Adrenal gland (tissue), 12 donors: ENCODE measurements around the gene OR5K4. TPM values are rescaled to one million over a fixed set of nuclear protein-coding genes. Genes with fewer than 3 reads are reported as not detected.

Experiments
- DNase-seq, 7 donors: peaks; one replicate each; pipeline ENCODE4 v3.0.0-alpha.2; 2019 to 2020
- H3K27ac ChIP-seq, 5 donors: fragments of 200-600 bp; sonication (generic) in 4 of 5; 1 replicate in 3 of 5; 2 replicates in 2 of 5; pipeline versions ENCODE4 v1.5.1 to v1.8.0; 2016 to 2020; ENCODE audit warnings: mild to moderate bottlenecking in 1 of 5
- H3K27me3 ChIP-seq: fragments of 200-600 bp; 2 replicates; pipeline ENCODE4 v1.8.0; 2021
- H3K36me3 ChIP-seq, 2 donors: fragments of 200-600 bp; replicated peaks in 1 of 2; 1 replicate in 1 of 2; 2 replicates in 1 of 2; pipeline versions ENCODE4 v1.5.1 to v1.8.0; 2018 to 2022
- H3K4me1 ChIP-seq, 2 donors: fragments of 200-600 bp; replicated peaks in 1 of 2; 1 replicate in 1 of 2; 2 replicates in 1 of 2; pipeline versions ENCODE4 v1.5.1 to v1.8.0; 2018 to 2021
- H3K4me3 ChIP-seq, 4 donors: fragments of 200-600 bp; sonication (generic) in 3 of 4; one replicate each; pipeline ENCODE4 v1.5.1; 2016 to 2018
- H3K9me3 ChIP-seq, 3 donors: fragments of 200-600 bp; sonication (generic) in 1 of 3; replicated peaks in 1 of 3; 1 replicate in 2 of 3; 2 replicates in 1 of 3; pipeline versions ENCODE4 v1.5.1 to v1.8.0; 2016 to 2021
- CTCF ChIP-seq, 6 experiments: fragments of 450-650 bp in 4 of 6; fragments of 200-600 bp in 2 of 6; sonication (generic) in 1 of 6; IDR thresholded peaks; 1 replicate in 5 of 6; 2 replicates in 1 of 6; pipeline versions ENCODE4 v1.5.1 to v1.8.0; 2016 to 2021; ENCODE audit warnings: antibody characterized with exemption in 6 of 6, mild to moderate bottlenecking in 2 of 6, moderate library complexity in 1 of 6
- POLR2A ChIP-seq, 2 donors: fragments of 450-650 bp; IDR thresholded peaks; one replicate each; pipeline ENCODE4 v1.6.1; 2017; ENCODE audit warnings: antibody characterized with exemption in 2 of 2, mild to moderate bottlenecking in 2 of 2, moderate library complexity in 1 of 2
- WGBS, 4 donors: extraction: QIAGEN DNeasy Blood & Tissue Kit in 2 of 4; methylation state at CpG; one replicate each; pipeline versions ENCODE4 v1.1.5 to v1.1.7; 2013 to 2017; 5-methylcytosine and 5-hydroxymethylcytosine counted together
- intact Hi-C, 2 donors: fragments of 100-400 bp; cut with DNase I; formaldehyde crosslinking; loops; one replicate each; pipeline versions ENCODE4 v1.14.1 to v1.15.0; 2022 to 2023
- polyA plus RNA-seq, 3 donors: library from polyadenylated mRNA; stranded (reverse); fragments of 200-250 nt in 2 of 3; fragments of 350-450 nt in 1 of 3; fragmentation: Illumina TruSeq in 1 of 3; extraction: RNeasy Lipid Tissue Mini Kit (QIAGEN cat#74804) in 1 of 3; gene quantifications; one replicate each; pipeline ENCODE4 v1.2.3, GENCODE V29; 2013 to 2014
- total RNA-seq, 9 donors: library from RNA; depleted of rRNA in 4 of 9; stranded (reverse); fragments of >200 nt in 4 of 9; fragments of 120-200 nt in 1 of 9; fragmentation: NEBNext Ultra II Directional in 1 of 9; extraction: Animal tissue kit (Norgen Biotek cat#: 25700) in 1 of 9; gene quantifications; one replicate each; pipeline versions ENCODE4 v1.1.0 to v1.2.4, GENCODE V29; 2013 to 2023
- donor health status: healthy with polysubstance abuse.
- donor health status: Bipolar disorder and iron deficiency.
- donor health status: DM: yes; HTN: yes; CAD: no.
- donor health status: DM: no; HTN: no; CAD: no.
- donor health status: DM: no; HTN: no; CAD: no.
- donor health status: DM: yes; HTN: yes; CAD: no.

The OR5K4 gene
- total and polyA plus RNA-seq, 12 donors: not detected

- H3K9me3 ChIP-seq: no peaks in the 10 kb centered on the region
- no peaks in the 10 kb centered on the region for H3K36me3 ChIP-seq
- DNase-seq: no peak
- H3K4me1 ChIP-seq: no peaks in the 10 kb centered on the region
- intact Hi-C loops: loop anchor here (5.0 kb wide), 2 partner anchors 283 to 288 kb away; partner anchors contain the start of gene GABRR3 (in 1 of the 2)
- no peak overlapping the region for H3K27ac ChIP-seq
- no peak for TF ChIP-seq CTCF (IDR thresholded peaks at IDR 0.05)
- TF ChIP-seq POLR2A (IDR thresholded peaks at IDR 0.05): no peak
- no peak overlapping the region for H3K4me3 ChIP-seq
- peaks cover 12% of the 10 kb centered on the region for H3K27me3 ChIP-seq
- 64 to 78% (median 67%) methylated on average over 12 of the region's 12 CpGs for WGBS, 4 donors
These were observed 28.6 kb upstream of the OR5K4 start for GRCh38 chr3:98325055-98325454.

- DNase-seq: no peak
- Histone ChIP-seq H3K27ac (no peak overlapping the region), H3K27me3 (peaks cover 12% of the 10 kb centered on the region), H3K4me3 (no peak overlapping the region), H3K4me1 (no peaks in the 10 kb centered on the region), H3K36me3 (no peaks in the 10 kb centered on the region), H3K9me3 (no peaks in the 10 kb centered on the region)
- intact Hi-C loops: loop anchor here (5.0 kb wide), 2 partner anchors 284 to 289 kb away; partner anchors contain the start of gene GABRR3 (in 1 of the 2)
- TF ChIP-seq POLR2A (IDR thresholded peaks at IDR 0.05) (no peak), CTCF (IDR thresholded peaks at IDR 0.05) (no peak)
- 40 to 55% (median 48%) methylated on average over 2 of the region's 2 CpGs for WGBS, 4 donors
These were observed 27.4 kb upstream of the OR5K4 start for GRCh38 chr3:98326105-98326893.

GRCh38 chr3:98326945-98327344 lies 26.7 kb upstream of the OR5K4 start:
- peaks cover 12% of the 10 kb centered on the region for H3K27me3 ChIP-seq
- TF ChIP-seq CTCF (IDR thresholded peaks at IDR 0.05): no peak
- TF ChIP-seq POLR2A (IDR thresholded peaks at IDR 0.05): no peak
- intact Hi-C loops: loop anchor here (5.0 kb wide), 2 partner anchors 285 to 290 kb away; partner anchors contain the start of gene GABRR3 (in 1 of the 2)
- no peaks in the 10 kb centered on the region for H3K4me1 ChIP-seq
- H3K4me3 ChIP-seq: no peak overlapping the region
- no peak overlapping the region for H3K27ac ChIP-seq
- H3K9me3 ChIP-seq: no peaks in the 10 kb centered on the region
- H3K36me3 ChIP-seq: no peaks in the 10 kb centered on the region
- no peak for DNase-seq

DNA sequence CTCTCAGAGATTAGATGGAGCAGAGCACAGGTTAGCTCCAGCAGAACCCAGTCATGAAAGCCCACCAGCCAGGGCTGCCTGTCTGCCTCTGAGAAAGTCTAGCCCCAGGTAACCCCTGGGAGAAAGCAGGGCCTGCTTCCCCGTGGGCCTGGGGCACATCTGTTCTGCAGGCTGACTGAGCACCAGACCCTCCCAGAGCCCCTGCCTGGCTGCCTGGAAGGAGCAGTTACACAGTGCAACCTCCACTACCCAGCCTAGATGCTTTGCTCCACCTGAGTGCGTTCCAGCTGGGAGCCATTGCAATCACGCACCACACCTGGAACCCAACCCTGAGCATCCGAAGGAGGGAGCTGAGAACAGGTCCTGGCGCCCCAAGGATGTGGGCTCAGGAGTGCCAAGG lies 24.7 kb upstream of the OR5K4 start:
- no peak for TF ChIP-seq POLR2A (IDR thresholded peaks at IDR 0.05)
- no peak for TF ChIP-seq CTCF (IDR thresholded peaks at IDR 0.05)

More for the DNA sequence above, 24.7 kb upstream of the OR5K4 start:
- H3K4me1 ChIP-seq: no peaks in the 10 kb centered on the region
- 53 to 80% (median 64%) methylated on average over 2 to 5 of the region's 5 CpGs for WGBS, 4 donors
- intact Hi-C loops: loop anchor here (5.0 kb wide), 2 partner anchors 287 to 292 kb away; partner anchors contain the start of gene GABRR3 (in 1 of the 2)
- no peak overlapping the region for H3K27ac ChIP-seq
- H3K9me3 ChIP-seq: no peaks in the 10 kb centered on the region
- no peak for DNase-seq
- no peak overlapping the region for H3K4me3 ChIP-seq
- peaks cover 12% of the 10 kb centered on the region for H3K27me3 ChIP-seq
- no peaks in the 10 kb centered on the region for H3K36me3 ChIP-seq
